PC-3 (cell line): ENCODE measurements around the gene PRPF39.

Experiments
- CTCF ChIP-seq: fragments of 300-600 bp; sonication (generic); conservative IDR thresholded peaks from 2 replicates; pipeline ENCODE4 v1.5.1; 2017; ENCODE audit warnings: antibody characterized with exemption, low read depth, mild to moderate bottlenecking, low read length
- EZH2 ChIP-seq: fragments of 300-600 bp; sonication (generic); IDR thresholded peaks from one replicate; pipeline ENCODE4 v1.6.1; 2017; ENCODE audit warnings: antibody characterized with exemption, mild to moderate bottlenecking, low read length; ENCODE audit not compliant: unreplicated experiment
- EZH2phosphoT487 ChIP-seq: fragments of 300-600 bp; sonication (generic); IDR thresholded peaks from 2 replicates; pipeline ENCODE4 v1.6.1; 2018; ENCODE audit warnings: mild to moderate bottlenecking, antibody characterized with exemption, low read length, borderline replicate concordance

- TF ChIP-seq CTCF (no peak), EZH2phosphoT487 (no peak), EZH2 (no peak)
Observed at GRCh38 chr14:45038256-45038655, 45.7 kb upstream of the PRPF39 start.
